Cardiac fibroblast (primary cell): ENCODE data around the gene ABLIM2.
A peak's percentile ranks its signal among the peaks of the same experiment; 100 is the strongest.

Experiments used
- DNase-seq, 2 donors: peaks; one replicate each; pipeline versions ENCODE4 v3.0.0 to v3.0.0-alpha.2; 2010; ENCODE audit warnings: low read depth in 2 of 2
- H3K4me3 ChIP-seq, 2 donors: replicated peaks in 1 of 2; 1 replicate in 1 of 2; 2 replicates in 1 of 2; pipeline ENCODE4 v1.5.1; 2011; ENCODE audit warnings: low read depth in 2 of 2, low read length in 2 of 2, mild to moderate bottlenecking in 2 of 2, moderate library complexity in 1 of 2
- TF ChIP-seq, protein P1 (sequence below): IDR thresholded peaks from one replicate; pipeline ENCODE4 v1.5.1; 2011; ENCODE audit warnings: low read depth, mild to moderate bottlenecking, low read length, inconsistent platforms

The ABLIM2 gene

GRCh38 chr4:8158710-8159536 is at the start of gene ABLIM2:
Gene ABLIM2, minus strand, starts transcription at chr4:8158813. Its CDS starts 124 bp downstream, at chr4:8158689.
- TF ChIP-seq, protein P1, sequence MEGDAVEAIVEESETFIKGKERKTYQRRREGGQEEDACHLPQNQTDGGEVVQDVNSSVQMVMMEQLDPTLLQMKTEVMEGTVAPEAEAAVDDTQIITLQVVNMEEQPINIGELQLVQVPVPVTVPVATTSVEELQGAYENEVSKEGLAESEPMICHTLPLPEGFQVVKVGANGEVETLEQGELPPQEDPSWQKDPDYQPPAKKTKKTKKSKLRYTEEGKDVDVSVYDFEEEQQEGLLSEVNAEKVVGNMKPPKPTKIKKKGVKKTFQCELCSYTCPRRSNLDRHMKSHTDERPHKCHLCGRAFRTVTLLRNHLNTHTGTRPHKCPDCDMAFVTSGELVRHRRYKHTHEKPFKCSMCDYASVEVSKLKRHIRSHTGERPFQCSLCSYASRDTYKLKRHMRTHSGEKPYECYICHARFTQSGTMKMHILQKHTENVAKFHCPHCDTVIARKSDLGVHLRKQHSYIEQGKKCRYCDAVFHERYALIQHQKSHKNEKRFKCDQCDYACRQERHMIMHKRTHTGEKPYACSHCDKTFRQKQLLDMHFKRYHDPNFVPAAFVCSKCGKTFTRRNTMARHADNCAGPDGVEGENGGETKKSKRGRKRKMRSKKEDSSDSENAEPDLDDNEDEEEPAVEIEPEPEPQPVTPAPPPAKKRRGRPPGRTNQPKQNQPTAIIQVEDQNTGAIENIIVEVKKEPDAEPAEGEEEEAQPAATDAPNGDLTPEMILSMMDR, result no peak
- DNase-seq, result peak; percentile 98 to 99
- H3K4me3 ChIP-seq, result peak within 1 kb of the TSS; percentile 85 to 95

GRCh38 chr4:8207314-8207713 is 48.7 kb upstream of the ABLIM2 start:
- H3K4me3 ChIP-seq, result no peak overlapping the region
- no peak for DNase-seq
- TF ChIP-seq, protein P1, result no peak

GRCh38 chr4:8205749-8206611 is 47.4 kb upstream of the ABLIM2 start:
- no peak for DNase-seq
- TF ChIP-seq, protein P1, result no peak
- H3K4me3 ChIP-seq, result no peak overlapping the region

GRCh38 chr4:8205241-8205707 is 46.7 kb upstream of the ABLIM2 start:
- no peak overlapping the region for H3K4me3 ChIP-seq
- TF ChIP-seq, protein P1, result no peak
- peak in 1 of 2 donors; percentile 70 for DNase-seq

DNA sequence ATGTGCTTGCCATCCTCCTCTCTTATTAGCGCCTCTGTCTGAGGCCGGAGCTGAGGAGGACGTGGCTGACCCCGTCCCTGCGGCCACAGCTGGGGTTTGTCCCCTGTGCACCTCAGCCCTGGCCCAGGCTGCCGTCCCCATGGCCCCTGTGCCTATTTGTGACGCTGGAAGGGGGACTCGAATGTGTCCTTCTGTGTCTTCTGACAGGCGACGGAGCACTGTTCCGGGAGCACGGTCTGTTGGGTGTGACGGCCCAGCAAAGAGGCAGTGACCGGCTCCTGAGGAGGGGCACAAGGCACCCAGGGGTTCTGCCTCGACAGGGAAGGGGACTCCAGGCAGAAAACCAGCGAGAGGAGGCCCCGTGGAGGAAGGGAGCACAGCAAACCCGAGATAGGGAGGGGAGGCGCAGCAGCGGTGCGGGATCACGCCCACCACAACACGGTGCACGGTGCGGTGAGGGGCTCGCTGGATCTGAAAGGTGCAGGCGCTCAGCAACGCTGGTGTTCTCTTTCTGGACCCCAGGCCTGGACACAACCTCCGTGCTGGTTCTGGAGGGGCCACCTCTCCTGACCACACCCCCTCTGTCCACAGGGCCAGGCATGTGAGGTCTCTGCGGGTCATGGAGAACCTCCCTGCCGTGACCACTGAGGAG is 46.1 kb upstream of the ABLIM2 start:
- no peak for DNase-seq
- TF ChIP-seq, protein P1, result no peak
- no peak overlapping the region for H3K4me3 ChIP-seq

- DNase-seq, result no peak
- TF ChIP-seq, protein P1, result no peak
- H3K4me3 ChIP-seq, result no peak overlapping the region
These were observed 45.2 kb upstream of the ABLIM2 start for GRCh38 chr4:8203817-8204216.
